Activated B cell treated with CpG ODN at 0.5 μM for 24 hours (primary cell): ENCODE measurements around the gene PLXNA4. TPM values are rescaled to one million over a fixed set of nuclear protein-coding genes. Genes with fewer than 3 reads are reported as not detected.

Experiments
- ATAC-seq: fragments of 200-7000 bp; cut with Tn5 transposase; one replicate; pipeline ENCODE4 v1.10.0; 2021; ENCODE audit warnings: low read depth, mild to moderate bottlenecking, moderate library complexity
- CTCF ChIA-PET: fragments of 350-600 bp; sonication (Branson Sonifier 250); formaldehyde crosslinking; loops from one replicate; lab custom pipeline; 2021; ENCODE audit warnings: antibody characterized with exemption; lab: Charles Lee
- POLR2A ChIA-PET: fragments of 350-600 bp; sonication (Branson Sonifier 250); formaldehyde crosslinking; loops from one replicate; lab custom pipeline; 2021; ENCODE audit warnings: antibody characterized with exemption; lab: Charles Lee
- DNase-seq: peaks from one replicate; pipeline ENCODE4 v3.0.0; 2022
- H3K27ac Mint-ChIP-seq: one replicate; pipeline ENCODE4 v1.8.0; 2020; ENCODE audit warnings: mixed read lengths
- H3K27me3 Mint-ChIP-seq: one replicate; pipeline ENCODE4 v1.8.0; 2021; ENCODE audit warnings: mixed read lengths
- H3K36me3 Mint-ChIP-seq: one replicate; pipeline ENCODE4 v1.8.0; 2021; ENCODE audit warnings: low read depth, mixed read lengths
- H3K4me1 Mint-ChIP-seq: one replicate; pipeline ENCODE4 v1.8.0; 2021; ENCODE audit warnings: mixed read lengths
- H3K4me3 Mint-ChIP-seq: one replicate; pipeline ENCODE4 v1.8.0; 2020; ENCODE audit warnings: mild to moderate bottlenecking, mixed read lengths
- H3K9me3 Mint-ChIP-seq: one replicate; pipeline ENCODE4 v1.8.0; 2020; ENCODE audit warnings: mixed read lengths
- intact Hi-C: fragments of 100-400 bp; cut with micrococcal nuclease; formaldehyde crosslinking; loops from one replicate; pipeline ENCODE4 v1.15.1; 2024
- total RNA-seq: library from RNA; stranded (reverse); gene quantifications from 2 replicates; pipeline ENCODE4 v1.2.3, GENCODE V29; 2022
- TF ChIP-seq, protein P1 (sequence below): fragments of 200-600 bp; IDR thresholded peaks from one replicate; pipeline ENCODE4 v1.8.0; 2022; ENCODE audit warnings: antibody characterized with exemption, mild to moderate bottlenecking

Gene PLXNA4
- total RNA-seq, 1 donor from 2014 or later: not detected

DNA sequence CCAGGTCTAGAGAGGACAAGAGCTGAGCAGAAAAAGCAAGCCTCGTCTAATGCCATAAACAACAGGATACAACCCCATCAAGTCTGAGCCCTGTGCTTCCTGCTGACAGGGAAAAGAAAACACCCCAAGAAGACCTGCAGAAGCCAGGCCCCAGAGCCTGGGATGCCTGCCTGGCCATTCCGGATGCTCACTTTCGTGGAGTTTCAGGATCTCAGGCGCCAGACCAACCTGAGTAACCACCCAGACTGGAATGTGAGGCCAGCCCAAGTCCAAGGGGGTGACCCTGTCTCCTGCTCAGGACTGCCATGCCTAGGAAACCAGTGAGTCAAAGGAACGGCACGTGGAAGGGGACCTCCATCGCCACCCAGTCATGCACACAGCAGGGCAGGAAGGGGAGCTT, 74.3 kb downstream of the PLXNA4 start:
- Mint-ChIP-seq H3K36me3 (no peaks in the 10 kb centered on the region), H3K4me3 (no peak overlapping the region), H3K9me3 (no peaks in the 10 kb centered on the region), H3K4me1 (no peaks in the 10 kb centered on the region), H3K27ac (no peak overlapping the region), H3K27me3 (no peaks in the 10 kb centered on the region)
- TF ChIP-seq, protein P1, sequence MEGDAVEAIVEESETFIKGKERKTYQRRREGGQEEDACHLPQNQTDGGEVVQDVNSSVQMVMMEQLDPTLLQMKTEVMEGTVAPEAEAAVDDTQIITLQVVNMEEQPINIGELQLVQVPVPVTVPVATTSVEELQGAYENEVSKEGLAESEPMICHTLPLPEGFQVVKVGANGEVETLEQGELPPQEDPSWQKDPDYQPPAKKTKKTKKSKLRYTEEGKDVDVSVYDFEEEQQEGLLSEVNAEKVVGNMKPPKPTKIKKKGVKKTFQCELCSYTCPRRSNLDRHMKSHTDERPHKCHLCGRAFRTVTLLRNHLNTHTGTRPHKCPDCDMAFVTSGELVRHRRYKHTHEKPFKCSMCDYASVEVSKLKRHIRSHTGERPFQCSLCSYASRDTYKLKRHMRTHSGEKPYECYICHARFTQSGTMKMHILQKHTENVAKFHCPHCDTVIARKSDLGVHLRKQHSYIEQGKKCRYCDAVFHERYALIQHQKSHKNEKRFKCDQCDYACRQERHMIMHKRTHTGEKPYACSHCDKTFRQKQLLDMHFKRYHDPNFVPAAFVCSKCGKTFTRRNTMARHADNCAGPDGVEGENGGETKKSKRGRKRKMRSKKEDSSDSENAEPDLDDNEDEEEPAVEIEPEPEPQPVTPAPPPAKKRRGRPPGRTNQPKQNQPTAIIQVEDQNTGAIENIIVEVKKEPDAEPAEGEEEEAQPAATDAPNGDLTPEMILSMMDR: no peak
- DNase-seq (no peak), ATAC-seq (no peak)
- CTCF ChIA-PET: no interaction called here
- POLR2A ChIA-PET: no interaction called here
- intact Hi-C loops: no loop called here

DNA sequence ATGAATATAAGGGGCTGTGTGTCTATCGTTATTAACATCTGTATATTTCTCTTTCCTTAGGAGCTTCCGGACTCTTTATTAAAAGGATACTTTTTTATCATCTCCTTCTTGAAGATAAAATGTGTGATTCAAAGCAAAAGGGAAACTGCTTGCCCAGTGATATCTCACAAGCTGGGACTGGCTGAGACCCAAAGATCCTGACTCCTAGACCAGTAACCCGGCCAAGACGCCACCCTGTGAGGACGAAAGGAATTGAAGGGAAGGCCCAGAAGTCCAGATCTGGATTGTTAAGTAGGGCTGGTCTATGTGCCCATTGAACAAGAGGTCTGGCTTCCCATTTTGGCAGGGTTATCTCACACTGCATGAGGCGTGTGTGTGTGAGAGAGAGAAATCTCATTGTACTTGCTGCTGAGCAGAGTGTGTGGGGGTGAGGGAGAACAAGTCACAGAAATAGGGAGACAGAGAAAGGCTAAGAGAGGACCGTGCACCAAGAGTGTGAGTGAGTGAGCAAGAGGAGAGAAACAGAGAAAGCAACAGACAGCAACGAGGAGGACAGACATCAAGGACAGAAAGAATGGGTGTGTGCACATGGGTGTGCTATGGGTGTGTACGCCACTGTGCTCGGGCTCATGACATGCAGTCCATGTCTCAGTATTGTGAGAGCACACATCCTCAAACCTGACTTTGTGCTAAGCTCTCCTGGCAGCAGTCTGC, 75.4 kb downstream of the PLXNA4 start:
- intact Hi-C loops: no loop called here
- DNase-seq (no peak), ATAC-seq (no peak)
- CTCF ChIA-PET: no interaction called here
- Mint-ChIP-seq H3K9me3 (no peaks in the 10 kb centered on the region), H3K27ac (no peak overlapping the region), H3K4me3 (no peak overlapping the region), H3K27me3 (no peaks in the 10 kb centered on the region), H3K4me1 (no peaks in the 10 kb centered on the region), H3K36me3 (no peaks in the 10 kb centered on the region)
- POLR2A ChIA-PET: no interaction called here
- TF ChIP-seq, protein P1: no peak

DNA sequence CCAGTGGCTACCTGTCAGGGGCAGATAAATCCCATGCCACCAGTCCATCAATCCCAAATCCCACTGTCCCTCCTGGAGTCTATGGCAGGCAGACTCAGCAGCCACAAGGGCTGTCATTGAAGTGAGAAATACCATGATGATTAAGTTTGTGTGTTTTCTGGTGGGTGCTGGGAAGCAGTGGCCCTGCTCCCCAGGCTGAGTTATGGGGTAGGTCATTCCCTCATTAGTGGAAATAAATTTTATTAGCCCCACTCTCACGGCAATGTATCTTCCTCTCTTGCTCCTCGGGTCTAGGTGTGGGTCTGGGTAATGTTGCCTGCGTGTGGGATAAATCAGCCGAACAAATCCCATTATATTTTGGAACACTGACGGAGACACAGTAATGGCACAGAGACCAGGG, 76.8 kb downstream of the PLXNA4 start:
- CTCF ChIA-PET: no interaction called here
- no peaks in the 10 kb centered on the region for H3K27me3 Mint-ChIP-seq
- ATAC-seq (no peak), DNase-seq (no peak)
- no peak overlapping the region for H3K27ac Mint-ChIP-seq
- POLR2A ChIA-PET: no interaction called here
- no peaks in the 10 kb centered on the region for H3K4me1 Mint-ChIP-seq
- H3K9me3 Mint-ChIP-seq: no peaks in the 10 kb centered on the region
- no peaks in the 10 kb centered on the region for H3K36me3 Mint-ChIP-seq
- TF ChIP-seq, protein P1: no peak
- intact Hi-C loops: no loop called here
- no peak overlapping the region for H3K4me3 Mint-ChIP-seq

DNA sequence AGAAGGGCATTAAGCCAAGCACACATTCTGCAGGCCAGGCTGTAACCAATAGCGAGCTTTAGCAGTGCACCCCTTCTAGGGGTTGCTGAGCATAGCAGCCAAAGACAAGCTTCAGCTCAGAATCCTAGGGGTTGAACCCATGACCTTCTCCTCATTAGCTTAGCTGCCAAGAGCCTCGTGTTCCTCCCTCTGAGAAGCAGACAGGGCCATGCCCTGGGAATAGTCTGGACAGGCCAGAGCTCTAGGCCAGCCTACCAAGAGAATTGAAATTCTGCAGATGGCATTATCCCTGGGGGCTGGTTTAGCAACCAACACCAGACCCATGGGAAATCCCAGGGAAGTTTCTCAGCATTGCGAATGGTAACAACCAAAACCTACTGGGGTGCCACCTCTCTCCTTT, 77.2 kb downstream of the PLXNA4 start:
- TF ChIP-seq, protein P1: no peak
- no peaks in the 10 kb centered on the region for H3K4me1 Mint-ChIP-seq
- no peaks in the 10 kb centered on the region for H3K27me3 Mint-ChIP-seq
- H3K9me3 Mint-ChIP-seq: no peaks in the 10 kb centered on the region
- H3K4me3 Mint-ChIP-seq: no peak overlapping the region
- intact Hi-C loops: no loop called here
- no peak overlapping the region for H3K27ac Mint-ChIP-seq
- DNase-seq (no peak), ATAC-seq (no peak)
- H3K36me3 Mint-ChIP-seq: no peaks in the 10 kb centered on the region
- CTCF ChIA-PET: no interaction called here
- POLR2A ChIA-PET: no interaction called here

DNA sequence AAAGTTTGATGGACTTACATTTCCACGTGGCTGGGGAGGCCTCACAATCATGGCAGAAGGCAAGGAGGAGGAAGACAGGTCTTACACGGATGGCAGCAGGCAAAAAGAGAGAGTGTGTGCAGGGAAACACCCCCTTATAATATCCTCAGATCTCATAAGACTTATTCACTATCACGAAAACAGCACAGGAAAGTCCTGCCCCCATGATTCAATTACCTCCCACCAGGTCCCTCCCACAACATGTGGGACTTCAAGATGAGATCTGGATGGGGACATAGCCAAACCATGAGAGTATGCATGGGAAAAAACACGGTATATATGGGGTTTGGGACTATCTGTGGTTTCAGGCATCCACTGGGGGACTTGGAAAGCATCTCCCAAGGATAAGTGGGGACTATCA, 78.0 kb downstream of the PLXNA4 start:
- H3K36me3 Mint-ChIP-seq: no peaks in the 10 kb centered on the region
- no peaks in the 10 kb centered on the region for H3K9me3 Mint-ChIP-seq
- POLR2A ChIA-PET: no interaction called here
- no peaks in the 10 kb centered on the region for H3K4me1 Mint-ChIP-seq
- ATAC-seq (no peak), DNase-seq (no peak)
- TF ChIP-seq, protein P1: no peak
- intact Hi-C loops: no loop called here
- H3K27me3 Mint-ChIP-seq: no peaks in the 10 kb centered on the region
- CTCF ChIA-PET: no interaction called here
- H3K27ac Mint-ChIP-seq: no peak overlapping the region
- no peak overlapping the region for H3K4me3 Mint-ChIP-seq
